ENCODE data around the gene HSPA12B. TPM values are rescaled to one million over a fixed set of nuclear protein-coding genes. Genes with fewer than 3 reads are reported as not detected.

The HSPA12B gene
- total and polyA plus RNA-seq, 2 of the 13 experiments (the other 11 are each of a cell fraction or from before 2014, with no cell fraction given): 0.01 TPM; not detected in 1

DNA sequence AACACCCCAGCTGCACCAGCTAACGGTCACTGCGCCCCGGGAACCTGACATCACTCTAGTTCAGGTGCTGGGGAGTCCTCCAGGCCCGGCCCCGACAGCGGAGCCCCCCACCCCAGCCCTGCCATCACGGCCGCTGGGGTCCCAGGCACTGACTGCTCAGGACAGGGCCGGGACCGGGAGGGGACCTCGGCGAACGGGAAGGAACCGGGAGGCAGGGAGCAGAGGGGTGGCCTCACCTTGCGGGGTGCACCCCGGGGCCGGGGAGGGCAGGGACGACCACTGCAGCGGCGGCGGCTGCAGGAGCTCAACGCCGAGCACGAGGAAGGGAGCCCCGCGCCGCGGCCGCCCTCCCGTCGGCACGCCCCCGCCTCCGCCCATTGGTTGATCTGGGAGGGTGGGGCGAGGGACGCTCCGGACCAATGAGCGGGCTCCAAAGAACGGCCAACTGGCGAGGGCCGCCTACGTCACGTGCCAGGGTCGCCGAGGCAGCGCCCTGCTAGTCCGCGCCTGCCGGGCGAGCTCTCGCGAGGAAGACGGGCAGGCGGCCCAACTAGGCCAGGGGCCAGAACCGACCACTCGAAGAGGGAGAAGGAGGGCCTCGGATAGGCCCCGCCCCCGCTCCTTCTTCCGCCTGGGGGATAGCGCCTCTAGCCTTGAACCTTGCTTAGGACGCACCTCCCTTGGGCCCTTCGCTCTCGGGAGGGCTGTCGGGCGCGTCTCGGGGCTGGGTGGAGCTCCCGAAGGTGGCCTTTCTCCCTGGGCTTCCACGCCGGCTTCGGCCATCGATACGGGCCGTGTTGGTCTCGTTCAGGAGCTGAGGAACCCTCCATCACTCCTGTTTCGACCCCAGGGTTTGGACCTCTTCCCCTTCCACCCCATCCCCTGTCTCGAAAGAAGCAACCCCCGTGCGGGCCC lies 35.2 kb downstream of the HSPA12B start, which contains the start of gene ADISSP (continued):
- TF ChIP-seq HDAC1 (CRISPR knock-in tag; IDR thresholded peaks at IDR 0.05) (peak; percentile 89), STAG1 (CRISPR knock-in tag; IDR thresholded peaks at IDR 0.05) (peak; percentile 10), FUBP1 (CRISPR knock-in tag; IDR thresholded peaks at IDR 0.05; ENCODE audit: borderline replicate concordance) (0 out of 2 replicates have a peak, but pooled peaks have one; percentile 11), HCFC1 (IDR thresholded peaks at IDR 0.05; ENCODE audit: low read depth, low read length) (peak; percentile 49; the same call in 1 of the 2 replicates), SRY (CRISPR knock-in tag; IDR thresholded peaks at IDR 0.05) (peak; percentile 61; the same call in 1 of the 2 replicates), ZBED4 (CRISPR knock-in tag; IDR thresholded peaks at IDR 0.05; ENCODE audit: borderline replicate concordance) (peak; percentile 99), CHCHD3 (CRISPR knock-in tag; IDR thresholded peaks at IDR 0.05) (peak; percentile 55; the same call in 1 of the 2 replicates), ESRRA (CRISPR knock-in tag; IDR thresholded peaks at IDR 0.05; ENCODE audit: low read depth) (peak; percentile 51), ZNF639 (CRISPR knock-in tag; conservative IDR thresholded peaks at IDR 0.05) (peak; percentile 12), HNF4A (CRISPR knock-in tag; IDR thresholded peaks at IDR 0.05) (peak; percentile 61), ZNF549 (CRISPR knock-in tag; IDR thresholded peaks at IDR 0.05) (0 out of 2 replicates have a peak, but pooled peaks have one; percentile 63), ZNF564 (CRISPR knock-in tag; IDR thresholded peaks at IDR 0.05) (peak; percentile 88), MXI1 (IDR thresholded peaks at IDR 0.05; ENCODE audit: borderline replicate concordance, low read depth, low read length) (peak; percentile 96; the same call in 2 of the 3 replicates), ZNF17 (CRISPR knock-in tag; IDR thresholded peaks at IDR 0.05) (no peak), SNAI1 (CRISPR knock-in tag; IDR thresholded peaks at IDR 0.05; ENCODE audit: borderline replicate concordance) (peak; percentile 87), MIER3 (CRISPR knock-in tag; IDR thresholded peaks at IDR 0.05; ENCODE audit: borderline replicate concordance) (no peak; the same call in 1 of the 2 replicates), KLF12 (CRISPR knock-in tag; IDR thresholded peaks at IDR 0.05; ENCODE audit: borderline replicate concordance) (peak; percentile 86; the same call in 1 of the 2 replicates), SIX4 (CRISPR knock-in tag; IDR thresholded peaks at IDR 0.05) (peak; percentile 60; the same call in 1 of the 2 replicates), ZNF232 (CRISPR knock-in tag; IDR thresholded peaks at IDR 0.05; ENCODE audit: borderline replicate concordance) (peak; percentile 96), ZNF337 (CRISPR knock-in tag; IDR thresholded peaks at IDR 0.05; ENCODE audit: borderline replicate concordance, low read depth) (peak; percentile 52; the same call in 1 of the 2 replicates), ZFP82 (CRISPR knock-in tag; IDR thresholded peaks at IDR 0.05; ENCODE audit: borderline replicate concordance) (peak; percentile 92)

All from HepG2 (cell line).